Stimulated activated CD4-positive, alpha-beta T cell treated with anti-CD3 and anti-CD28 coated beads, Interleukin-2, amount 100 ng/mL, for 4 hours (primary cell): ENCODE results near the gene JDP2.
"Not testable (repeated sequence)": the region's sequence is repeated elsewhere in the genome, so short reads cannot be mapped to it uniquely, and the experiment has no call there.

Source experiments
- DNase-seq: peaks from one replicate; pipeline ENCODE4 v3.0.0-alpha.2; 2020; ENCODE audit warnings: low read depth

JDP2 gene, protein sequence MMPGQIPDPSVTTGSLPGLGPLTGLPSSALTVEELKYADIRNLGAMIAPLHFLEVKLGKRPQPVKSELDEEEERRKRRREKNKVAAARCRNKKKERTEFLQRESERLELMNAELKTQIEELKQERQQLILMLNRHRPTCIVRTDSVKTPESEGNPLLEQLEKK

DNA sequence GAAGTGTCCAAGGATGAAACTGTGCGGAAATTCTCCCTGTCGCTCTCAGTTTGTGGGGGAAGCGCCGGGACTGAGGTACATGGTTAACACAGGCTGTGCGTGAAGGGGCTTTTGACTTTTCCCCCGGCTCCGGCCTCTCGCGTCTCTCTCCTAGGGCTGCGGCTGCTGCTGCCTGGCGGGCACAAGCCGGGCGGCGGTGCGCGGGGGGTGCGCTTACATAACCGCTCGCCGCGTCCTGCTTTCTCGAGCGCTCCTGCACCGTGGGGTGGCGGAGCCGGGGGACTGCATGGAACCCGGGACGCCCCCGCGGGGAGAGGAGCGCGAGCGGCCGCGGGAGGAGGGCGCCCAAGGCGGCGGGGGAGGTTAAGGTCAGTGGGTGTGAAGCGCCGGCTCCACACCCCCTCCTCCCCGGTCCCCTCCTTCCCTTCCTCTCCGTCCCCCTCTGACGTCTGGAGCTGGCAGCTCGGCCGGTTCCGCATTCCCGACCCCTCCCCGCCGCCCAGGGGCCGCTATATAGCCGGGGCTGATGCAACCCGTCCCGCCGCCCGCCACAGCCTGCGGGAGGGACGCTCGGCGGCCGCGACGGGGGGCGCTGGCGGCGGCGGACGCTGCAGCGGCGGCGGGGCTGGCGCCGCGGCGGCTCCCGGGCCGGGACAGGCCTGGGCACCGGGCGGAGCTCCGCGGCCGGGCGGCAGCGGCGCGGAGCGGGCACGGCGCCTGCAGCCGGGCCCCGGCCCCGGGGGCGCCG, at the start of gene JDP2:
TSS of gene JDP2 (plus strand) at position 541 of the 748 bp plus-strand sequence. CDS start 9,899 bp downstream, outside the sequence.
- DNase-seq: peak; percentile 20

DNA sequence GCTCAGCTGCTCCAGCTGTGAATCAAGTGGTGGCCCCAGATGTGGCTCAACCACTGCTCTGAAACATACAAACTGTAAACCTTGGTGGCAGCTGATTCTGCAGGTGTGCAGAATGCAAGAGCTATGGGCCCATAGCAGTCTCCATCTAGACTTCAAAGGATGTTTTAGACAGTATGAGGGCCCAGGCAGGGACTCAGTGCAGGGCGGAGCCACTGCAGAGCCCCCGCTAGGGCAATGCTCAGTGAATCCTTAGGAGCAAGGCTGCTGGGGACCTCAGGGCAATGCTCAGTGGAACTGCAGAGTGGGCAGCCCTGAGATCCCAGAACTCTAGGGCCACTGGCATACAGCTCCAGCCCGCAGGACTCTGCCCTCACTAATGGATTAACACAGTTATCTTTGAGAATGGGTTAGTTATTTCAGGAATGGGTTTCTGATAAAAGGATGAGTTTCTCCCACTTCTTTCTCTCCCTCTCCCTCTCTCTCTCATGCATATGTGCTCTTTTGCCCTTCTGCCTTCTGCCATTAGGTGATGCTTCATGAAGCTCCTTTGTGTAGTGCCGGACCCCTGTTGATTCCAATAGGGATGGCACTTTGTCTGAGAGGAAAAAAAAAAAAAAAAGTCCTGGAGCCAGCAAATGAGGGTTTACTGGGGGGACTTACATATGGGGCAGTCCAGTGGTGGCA, 48.4 kb upstream of the JDP2 start:
- DNase-seq: no peak

DNA sequence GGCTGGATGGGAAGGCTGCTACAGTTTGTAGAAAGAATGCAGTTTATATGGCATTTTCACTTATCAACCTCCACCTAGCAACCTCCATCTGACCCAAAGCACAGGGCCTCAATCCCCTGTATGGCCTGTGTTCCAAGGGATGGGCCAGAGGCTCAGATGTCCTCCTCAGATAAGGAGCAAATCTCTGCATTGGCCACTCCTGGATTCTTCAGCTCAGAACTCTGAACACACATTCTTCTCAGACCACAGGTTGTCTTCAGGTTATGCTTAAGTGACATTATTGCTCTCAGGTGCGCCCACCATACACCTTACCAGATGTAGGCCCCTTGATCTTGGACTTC, 47.9 kb upstream of the JDP2 start:
- DNase-seq: no peak

DNA sequence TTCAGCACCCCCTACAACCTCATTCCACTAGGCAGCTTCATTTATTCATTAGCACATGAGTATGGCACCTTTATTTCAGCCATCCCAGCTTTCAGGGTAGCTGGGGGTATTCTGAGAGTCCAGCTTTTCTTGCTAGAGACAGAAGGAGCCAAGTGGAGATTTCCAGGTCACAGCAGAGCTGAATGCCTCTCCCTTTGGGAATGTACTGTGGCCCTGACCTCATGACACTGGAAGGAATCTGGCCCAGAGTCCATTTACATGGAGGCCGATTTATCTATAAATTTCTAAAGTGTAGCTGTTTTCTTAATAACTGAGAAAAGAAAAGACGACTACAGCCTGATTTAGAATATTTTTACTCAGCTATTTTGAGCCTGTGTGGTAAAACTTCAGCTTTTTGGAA, 47.2 kb upstream of the JDP2 start:
- no peak for DNase-seq

DNA sequence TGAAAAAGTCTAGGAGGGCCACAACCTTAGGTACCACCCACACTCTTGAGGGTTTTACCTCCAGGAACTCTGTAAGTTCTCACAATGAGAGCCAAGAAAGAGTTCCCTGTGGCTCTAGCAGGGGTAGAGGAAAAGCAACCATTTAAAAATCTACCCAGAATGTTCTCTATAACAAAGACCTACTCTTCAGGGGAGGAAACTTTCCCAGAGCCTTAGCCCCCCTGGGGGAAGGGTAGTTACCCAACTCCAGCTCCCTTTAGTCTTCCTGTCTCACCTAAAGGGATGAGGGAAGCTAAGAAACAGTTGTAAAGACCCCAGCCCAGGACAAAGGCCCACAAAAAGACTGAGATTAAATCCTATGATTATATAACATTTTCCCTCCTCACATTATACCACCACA, 46.2 kb upstream of the JDP2 start:
- DNase-seq: no peak

DNA sequence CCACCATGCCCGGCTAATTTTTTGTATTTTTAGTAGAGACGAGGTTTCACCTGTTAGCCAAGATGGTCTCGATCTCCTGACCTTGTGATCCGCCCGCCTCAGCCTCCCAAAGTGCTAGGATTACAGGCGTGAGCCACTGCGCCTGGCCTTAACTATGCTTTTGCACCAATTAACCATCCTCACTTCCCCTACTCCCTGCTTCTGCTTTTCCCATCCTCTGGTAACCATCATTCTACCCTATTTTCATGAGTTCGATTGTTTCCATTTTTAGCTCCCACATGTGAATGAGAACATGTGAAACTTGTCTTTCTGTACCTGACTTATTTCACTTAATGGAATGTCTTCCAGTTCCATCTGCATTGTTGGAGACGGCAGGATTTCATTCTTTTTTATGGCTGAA, 44.6 kb upstream of the JDP2 start:
- DNase-seq: not testable (repeated sequence)

DNA sequence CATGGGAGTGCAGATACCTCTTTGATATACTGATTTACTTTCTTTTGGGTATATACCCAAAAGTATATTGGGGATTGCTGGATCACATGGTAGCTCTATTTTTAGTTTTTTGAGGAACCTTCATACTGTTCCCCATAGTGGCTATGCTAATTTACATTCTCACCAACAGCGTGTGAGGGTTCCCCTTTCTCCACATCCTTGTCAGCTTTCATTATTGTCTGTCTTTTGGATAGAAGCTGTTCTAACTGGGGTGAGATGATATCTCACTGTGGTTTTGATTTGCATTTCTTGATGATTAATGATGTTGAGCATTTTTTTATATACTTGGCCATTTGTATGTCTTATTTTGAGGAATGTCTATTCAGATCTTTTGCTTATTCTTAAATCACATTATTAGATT, 44.1 kb upstream of the JDP2 start:
- DNase-seq: no peak

DNA sequence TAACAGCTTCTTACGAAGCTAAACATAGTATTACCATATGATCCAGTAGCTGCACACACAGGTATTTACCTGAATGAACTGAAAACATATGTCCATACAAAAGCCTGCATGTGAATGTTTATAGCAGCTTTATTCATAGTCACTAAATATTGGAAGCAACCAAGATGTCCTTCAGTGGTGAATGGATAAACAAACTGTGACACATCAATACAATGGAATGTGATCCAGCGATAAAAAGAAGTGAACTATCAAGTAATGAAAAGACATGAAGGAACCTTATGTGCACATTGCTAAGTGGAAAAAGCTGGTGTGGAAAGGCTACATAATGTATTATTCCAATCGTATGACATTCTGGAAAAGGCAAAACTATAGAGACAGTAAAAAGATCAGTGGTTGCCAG, 38.1 kb upstream of the JDP2 start:
- DNase-seq: no peak

DNA sequence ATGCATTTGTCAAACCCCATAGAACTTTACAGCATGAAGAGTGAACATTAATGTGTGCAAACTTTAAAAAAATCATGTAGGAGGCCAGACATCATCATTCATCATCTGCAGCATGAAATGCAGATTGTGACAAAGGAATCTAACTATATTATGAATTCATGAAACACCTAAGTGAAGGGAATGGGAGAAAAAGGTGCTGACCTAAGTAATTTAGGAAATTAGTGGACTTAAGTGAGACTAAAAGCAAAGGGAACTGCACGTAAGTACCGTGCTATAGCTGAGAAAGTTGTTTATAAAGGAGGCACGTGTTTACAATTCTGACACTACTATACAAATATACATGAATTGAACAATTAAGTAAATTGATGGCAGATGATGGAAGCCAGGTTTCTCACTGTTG, 37.6 kb upstream of the JDP2 start:
- no peak for DNase-seq

DNA sequence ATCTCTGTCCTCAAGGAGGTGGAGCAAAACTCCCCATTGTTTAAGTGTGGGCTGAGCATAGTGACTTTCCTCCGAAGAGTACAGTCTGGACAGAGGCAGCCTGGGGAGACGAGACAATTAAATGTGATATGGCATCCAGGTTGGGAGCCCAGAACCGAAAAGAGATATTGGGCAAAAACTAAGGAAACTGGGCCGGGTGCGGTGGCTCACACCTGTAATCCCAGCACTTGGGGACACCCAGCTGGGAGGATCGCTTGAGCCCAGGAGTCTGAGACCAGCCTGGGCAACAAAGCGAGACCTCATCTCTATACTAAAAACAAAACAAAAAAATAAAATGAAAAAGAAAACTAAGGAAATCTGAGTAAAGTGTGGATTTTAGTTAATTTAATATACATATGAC, 35.9 kb upstream of the JDP2 start:
- DNase-seq: no peak

DNA sequence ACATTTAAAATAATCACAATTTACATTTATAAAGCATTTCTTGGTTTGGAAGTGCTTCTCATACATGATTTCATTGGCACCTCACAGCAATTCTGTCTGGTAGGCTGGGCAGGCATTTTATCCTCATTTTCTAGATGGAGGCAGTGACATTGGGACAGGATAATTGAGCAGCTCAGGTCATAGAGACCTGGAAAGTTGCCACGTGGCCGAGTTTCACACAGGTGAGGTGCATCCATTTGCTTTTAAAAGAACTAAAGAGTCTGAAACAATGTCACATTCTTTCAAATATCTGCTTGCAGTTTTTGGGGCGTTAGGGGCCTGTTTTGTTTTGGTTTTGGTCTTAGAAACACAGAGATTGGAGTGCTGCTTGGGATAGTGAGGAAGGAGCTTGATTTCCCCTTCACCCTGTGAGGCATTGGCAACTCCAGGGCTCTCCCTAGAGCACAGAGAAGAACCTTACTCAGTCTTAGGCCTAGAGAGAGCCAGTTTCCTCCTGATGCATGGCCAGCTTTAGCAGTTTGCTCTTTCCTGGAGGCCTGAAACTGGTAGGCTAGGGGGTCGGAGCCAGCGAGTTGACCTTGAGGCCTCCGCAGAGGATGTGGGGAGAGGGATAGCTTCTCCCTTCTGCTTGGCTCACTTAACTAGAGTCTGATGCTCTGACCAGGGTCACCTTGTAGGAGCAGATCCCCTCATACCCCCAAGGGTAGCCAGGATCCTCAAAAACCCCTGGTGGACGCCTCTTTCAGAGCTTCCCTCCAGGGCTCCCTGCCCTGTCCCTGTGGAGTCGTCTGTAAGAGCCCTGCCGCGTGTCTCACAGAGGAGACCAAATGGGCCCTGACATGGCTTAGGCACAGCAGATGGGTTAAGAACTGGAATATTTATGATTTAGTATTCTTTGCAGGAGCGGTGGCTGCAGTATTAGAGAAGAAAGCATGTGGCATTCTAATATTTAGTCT, 34.9 kb upstream of the JDP2 start:
- DNase-seq: no peak

DNA sequence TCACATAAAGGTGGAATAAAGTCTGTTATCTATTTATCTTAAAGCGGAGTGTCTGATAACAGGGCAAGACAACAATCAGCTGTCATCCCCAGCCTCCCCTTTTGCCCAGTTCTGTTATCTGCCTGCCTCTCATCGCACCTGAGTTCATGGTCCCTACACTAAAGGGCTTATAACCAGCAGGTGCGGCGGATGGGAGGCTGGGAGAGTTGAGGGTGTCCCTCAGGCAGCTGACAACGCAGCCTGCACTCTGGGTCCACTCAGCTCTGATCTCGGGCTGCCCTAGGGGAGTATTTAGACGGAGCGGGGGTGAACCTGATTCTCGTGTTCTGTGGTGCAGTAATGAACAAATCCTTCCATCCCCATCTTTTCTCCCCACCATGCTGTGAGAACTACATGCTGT, 34.0 kb upstream of the JDP2 start:
- DNase-seq: no peak

DNA sequence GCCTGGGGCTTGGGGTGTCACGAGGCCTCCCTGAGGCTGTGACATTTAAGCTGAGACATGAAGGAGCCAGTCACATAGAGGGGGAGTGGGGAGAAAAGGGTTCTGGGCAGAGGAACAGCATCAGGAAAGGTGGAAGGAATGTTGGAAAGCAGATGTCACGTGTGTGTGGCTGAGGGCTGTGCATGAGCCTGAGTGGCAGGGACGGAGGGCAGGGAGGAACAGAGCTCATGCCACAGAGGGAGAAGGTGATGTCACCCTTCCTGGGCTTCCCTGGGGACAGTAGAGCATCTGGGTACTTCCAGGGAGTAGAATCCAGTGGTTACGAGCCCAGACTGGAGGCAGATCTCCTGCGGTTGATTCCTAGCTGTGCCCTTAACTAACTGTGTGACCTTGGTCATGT, 32.0 kb upstream of the JDP2 start:
- DNase-seq: no peak

DNA sequence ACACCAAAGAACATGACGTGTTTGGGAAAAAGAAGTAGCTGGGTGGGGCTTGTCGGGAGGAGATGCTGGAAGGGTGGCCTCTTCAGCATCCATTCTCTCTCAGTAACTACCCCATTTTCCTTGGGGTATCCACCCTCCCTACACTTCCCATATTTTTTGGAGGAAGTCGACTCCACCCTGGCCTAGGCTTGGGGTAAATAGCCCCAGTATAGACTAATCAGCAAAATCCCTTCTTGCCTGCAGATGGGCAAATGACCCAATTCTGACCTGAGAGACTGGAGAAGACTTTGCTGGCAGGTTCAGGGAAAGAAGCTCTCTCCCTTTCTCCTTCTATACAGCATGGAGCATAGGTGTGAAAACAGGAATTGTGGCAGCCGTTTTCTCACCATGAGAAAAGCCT, 28.5 kb upstream of the JDP2 start:
- DNase-seq: no peak

DNA sequence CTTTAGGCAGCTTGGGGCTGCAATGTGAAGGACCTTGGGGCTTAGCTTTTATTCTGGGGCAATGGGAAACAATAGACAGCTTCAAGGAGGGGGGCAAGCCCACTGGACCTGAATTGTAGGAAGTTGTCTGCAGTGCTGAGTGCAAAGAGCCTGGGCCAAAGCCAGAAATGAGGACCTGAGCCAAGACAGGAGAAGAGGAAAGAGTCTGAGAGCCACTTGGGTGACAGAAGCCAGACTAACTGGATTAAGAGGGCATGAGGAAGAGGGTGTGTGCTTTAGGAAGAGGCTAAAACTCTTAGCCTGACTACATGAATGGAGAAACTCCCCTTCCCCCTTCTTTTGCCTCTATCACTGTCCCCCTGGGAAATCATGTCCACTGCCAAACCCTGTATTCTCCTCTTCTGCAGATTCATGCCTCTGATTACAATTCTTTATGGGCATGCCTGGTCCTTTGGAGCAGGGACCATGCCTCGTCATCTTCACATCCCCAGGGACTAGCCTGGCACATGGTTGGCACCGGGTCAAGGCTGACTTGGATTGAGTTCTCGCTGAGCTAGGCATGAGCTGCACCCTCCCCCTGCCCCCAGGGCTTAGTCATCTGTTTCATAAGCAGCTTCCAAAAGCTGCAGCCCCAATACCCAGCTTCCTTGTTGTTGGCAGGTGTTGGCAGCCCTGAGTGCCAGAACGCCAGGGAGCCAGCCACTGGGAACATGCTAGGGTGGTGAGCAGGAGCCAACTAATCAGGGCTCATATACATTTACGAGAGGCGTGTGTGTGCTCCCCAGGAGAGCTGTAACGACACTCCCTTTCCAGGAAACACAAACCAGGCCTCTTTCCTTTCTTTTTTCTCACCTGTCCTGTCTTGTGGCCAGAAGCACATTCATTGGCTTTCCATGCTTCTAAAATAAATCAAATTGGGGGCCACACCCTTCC, 27.7 kb upstream of the JDP2 start:
- DNase-seq: no peak

DNA sequence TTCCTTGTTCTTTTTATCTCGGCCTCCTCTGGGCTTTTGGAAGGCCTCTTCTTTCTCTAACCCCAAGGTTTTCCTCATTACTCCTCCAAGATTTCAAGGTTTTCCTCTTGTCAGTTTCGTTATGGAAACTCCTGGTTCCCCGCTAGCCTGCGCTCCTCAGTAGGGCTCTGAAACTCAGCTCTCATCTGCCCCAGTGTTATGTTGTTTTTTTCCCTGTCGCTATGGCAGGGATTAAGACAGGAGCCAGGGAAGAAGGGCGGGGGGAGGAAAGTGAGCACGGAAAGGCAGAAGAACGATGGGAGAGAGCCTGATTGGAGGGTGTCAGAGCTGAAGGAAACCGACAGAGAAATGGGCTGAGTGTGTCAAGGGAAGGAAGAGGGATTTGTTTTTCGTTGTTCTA, 26.5 kb upstream of the JDP2 start:
- no peak for DNase-seq

DNA sequence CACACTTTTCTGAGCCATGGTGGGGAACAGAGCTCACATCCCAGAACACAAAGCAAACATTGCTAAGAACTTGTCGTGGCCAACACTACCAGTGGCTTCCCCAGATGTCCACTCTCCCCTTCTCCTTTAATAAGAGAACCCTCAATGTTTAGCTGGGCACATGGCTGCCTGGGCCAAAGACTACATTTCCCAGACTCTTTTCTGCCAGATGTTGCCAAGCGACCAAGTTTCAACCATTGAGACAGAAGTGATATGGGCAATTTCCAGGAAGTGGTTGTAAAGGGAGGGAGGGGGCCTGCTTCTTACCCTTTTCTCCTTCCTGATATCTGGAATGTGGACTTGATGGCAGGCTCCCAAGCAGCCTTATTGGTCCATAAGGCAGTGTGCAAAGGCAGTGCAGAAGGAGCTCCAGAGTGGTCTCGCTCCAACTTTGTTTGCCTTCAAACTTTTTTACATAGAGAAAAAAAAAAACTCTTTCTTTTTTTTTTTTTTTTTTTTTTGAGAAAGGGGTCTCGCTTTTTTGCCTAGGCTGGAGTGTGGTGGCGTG, 24.9 kb upstream of the JDP2 start:
- DNase-seq: no peak

DNA sequence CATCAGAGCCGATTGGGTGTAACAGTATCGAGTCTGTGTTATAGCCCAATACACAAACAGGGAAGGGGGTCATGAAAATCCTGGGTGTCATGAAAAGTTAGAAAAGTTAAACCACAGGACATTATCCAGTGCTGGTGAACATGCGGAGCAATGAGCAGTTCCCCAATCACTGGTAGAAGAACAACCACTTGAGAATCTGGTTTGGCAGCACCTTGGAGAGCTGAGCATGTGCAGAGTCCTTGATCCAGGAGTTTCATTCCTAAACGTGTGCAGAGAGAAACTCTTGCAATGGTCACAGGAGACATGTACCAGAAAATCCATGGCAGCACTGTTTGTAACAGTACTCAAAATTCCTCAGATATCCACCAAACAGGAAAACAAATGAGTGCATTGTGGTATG, 23.0 kb upstream of the JDP2 start:
- no peak for DNase-seq

DNA sequence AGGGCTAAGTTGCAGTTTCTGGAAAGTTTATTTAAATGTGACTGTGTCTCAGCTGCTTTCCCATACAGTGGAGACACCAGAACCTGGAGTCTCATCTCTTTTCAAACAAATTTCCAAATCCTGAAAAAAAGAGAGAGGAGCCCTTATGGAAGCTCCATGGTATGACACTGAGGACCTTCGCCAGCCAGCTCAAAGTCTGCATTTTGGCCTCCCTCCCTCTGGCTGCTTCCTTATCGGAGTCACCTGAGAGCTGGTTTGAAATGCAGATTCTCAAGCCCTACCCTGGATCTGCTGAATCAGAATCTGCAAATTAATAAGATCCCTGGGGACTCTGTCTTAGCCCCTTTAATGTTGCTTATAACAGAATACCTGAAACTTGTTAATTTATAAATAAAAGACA, 21.7 kb upstream of the JDP2 start:
- no peak for DNase-seq

DNA sequence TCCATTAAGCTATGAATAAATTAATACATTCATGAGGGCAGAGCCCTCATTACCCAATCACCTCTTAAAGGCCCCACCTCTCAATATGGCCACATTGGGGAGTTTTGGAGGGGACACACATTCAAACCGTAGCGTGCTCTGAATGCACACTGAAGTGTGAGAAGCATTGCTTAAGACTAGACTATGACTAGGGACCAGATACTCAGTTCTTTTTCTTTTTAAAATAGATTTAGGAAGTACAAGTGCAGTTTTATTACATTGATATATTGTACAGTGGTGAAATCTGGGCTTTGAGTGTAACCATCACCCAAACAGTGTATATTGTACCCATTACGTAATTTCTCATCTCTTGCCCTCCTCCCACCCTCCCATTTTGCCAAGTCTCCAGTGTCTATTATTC, 21.0 kb upstream of the JDP2 start:
- DNase-seq: no peak
